DMS114 treated with DMSO at 0.1 percent for 48 hours (cell line): ENCODE results near the gene RAB11B.
"Not testable (repeated sequence)": the region's sequence is repeated elsewhere in the genome, so short reads cannot be mapped to it uniquely, and the experiment has no call there.

Source experiments
- DNase-seq: peaks from one replicate; lab custom pipeline; 2025; ENCODE audit not compliant: unreplicated experiment; lab: John Stamatoyannopoulos, UW

The RAB11B gene

GRCh38 chr19:8393192-8393870 is 3.2 kb downstream of the RAB11B start:
- no peak for DNase-seq

DNA sequence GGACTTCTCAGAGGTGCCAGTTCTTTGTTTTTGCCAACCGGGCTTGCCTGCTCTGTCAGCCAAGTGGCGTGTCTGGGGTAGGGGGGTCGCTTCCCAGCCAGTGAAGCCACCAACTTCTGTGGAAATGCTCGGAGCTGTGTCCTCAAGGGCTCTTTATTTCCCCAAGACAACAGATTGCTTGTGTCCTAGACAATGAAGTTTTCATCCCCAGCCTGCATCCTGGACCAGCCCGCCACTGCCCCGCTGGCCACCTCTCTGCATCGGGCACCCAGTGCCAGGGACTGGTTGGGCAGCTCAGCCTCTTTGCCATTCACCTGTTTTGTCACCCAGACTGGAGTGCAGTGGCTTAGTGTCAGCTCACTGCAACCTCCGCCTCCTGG is 3.7 kb downstream of the RAB11B start:
- no peak for DNase-seq

GRCh38 chr19:8395621-8396082 is 5.5 kb downstream of the RAB11B start:
- DNase-seq: no peak

- DNase-seq: no peak
Measured at GRCh38 chr19:8396185-8396562, 6.0 kb downstream of the RAB11B start.

GRCh38 chr19:8396563-8397203 is 6.5 kb downstream of the RAB11B start:
- peak; percentile 15 for DNase-seq

- no peak for DNase-seq
Measured at GRCh38 chr19:8397271-8397670, 7.1 kb downstream of the RAB11B start.

DNA sequence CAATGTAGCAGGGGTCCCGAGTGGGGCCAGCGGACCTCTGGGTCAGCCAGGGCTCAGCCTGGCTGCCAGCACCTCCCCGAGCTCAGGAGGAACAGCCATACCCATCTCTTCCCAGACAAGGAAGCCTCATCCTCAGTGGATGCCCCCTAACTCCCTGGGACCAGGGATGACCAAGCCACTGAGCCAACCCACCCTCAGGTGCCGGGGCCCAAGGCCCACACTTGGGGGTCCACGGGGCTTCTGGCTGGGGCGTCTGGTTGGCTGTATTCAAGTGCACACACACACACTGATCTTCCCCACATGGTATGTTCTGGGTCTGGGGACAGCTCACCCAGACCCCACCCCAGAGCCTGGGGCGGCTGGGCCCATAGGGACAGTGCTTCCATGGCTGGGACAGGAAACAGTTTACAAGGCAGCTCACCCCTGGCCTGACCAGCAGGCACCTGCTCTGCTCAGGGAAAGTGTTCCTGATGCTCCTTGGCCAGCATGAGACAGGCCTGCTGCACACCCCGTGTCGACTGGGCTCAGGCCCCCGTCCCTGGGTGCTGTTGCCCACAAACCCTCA is 7.7 kb downstream of the RAB11B start:
- DNase-seq: no peak

DNA sequence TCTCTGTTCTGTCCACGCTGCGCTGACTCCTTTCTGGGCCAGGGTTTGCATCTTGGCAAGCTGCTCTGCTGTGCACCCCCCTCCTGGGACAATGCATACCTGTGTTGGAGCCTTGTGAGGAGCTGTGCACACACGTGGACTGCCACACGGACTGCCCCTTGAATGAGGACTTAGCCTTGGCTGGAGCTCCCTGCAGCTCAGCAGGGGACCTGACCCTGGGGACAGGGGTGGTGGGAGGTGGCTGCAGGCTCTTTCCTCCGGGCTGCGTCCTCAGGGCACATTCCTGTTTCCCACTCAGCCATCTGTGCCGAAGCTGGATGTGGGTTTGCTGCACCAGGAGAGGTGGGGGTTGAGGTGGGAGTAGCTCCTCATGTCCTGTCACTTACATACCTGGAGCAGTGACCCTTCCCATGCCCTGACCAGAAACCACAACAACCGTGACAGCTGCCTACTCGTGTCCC is 8.2 kb downstream of the RAB11B start:
- DNase-seq: no peak

- DNase-seq: no peak
Measured at GRCh38 chr19:8399681-8400188, 9.6 kb downstream of the RAB11B start.

GRCh38 chr19:8401981-8402411 is 11.8 kb downstream of the RAB11B start:
- no peak for DNase-seq

- DNase-seq: no peak
Measured at GRCh38 chr19:8403098-8403819, 13.1 kb downstream of the RAB11B start.

GRCh38 chr19:8403820-8404109 is 13.6 kb downstream of the RAB11B start:
- DNase-seq: no peak

DNA sequence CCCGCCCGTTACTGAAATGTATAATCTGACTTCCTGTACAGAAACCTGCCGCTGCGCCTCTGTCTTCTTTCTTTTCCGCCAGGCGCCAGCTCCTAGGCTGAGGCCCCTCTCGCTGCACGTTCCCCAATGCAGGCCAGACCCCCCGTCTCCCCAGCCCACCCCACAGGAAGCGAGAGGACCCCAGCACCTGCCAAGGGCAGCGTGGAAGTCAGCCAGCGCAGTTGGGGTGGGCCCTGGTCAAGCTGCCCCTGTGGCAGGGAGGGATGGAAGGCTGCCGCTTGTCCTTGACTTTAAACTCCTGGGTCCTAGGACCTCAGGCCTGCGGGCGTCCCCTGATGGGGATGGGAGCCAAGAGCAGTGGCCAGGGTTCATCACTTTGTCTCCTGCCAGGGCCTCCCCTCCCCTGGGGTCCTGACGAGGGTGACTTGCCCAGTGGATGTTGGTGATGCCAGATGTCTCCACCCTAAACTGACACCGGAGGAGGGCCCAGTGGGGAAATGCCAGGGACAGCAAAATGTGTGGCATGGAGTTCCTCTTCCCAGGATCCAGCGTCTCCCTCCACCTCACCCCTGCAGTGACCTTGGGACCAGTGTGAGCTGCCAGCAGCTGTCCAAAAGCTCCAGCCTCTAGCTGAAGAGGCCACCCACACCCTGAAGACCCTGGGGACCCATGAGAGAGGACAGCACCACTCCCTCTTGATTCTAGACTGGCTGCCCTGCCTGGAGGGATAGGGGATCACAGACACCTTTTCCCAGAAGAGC is 14.4 kb downstream of the RAB11B start:
- no peak for DNase-seq

DNA sequence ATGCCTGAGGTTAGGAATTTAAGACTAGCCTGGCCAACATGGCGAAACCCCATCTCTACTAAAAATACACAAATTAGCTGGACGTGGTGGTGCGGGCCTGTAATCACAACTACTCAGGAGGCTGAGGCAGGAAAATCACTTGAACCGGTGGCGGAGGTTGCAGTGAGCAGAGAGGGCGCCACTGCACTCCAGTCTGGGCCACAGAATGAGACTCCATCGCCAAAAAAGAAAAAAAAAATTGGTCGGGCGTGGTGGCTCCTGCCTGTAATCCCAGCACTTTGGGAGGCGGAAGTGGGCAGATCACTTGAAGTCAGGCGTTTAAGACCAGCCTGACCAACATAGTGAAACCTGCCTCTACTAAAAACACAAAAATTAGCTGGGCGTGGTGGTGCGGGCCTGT is 20.6 kb downstream of the RAB11B start:
- DNase-seq: not testable (repeated sequence)

- peak; percentile 85 for DNase-seq
Measured at GRCh38 chr19:8412783-8413628, 22.8 kb downstream of the RAB11B start, which contains the start of gene MARCHF2. Gene MARCHF2 (plus strand): TSS chr19:8413305. CDS start chr19:8421841, 8,536 bp downstream.

DNA sequence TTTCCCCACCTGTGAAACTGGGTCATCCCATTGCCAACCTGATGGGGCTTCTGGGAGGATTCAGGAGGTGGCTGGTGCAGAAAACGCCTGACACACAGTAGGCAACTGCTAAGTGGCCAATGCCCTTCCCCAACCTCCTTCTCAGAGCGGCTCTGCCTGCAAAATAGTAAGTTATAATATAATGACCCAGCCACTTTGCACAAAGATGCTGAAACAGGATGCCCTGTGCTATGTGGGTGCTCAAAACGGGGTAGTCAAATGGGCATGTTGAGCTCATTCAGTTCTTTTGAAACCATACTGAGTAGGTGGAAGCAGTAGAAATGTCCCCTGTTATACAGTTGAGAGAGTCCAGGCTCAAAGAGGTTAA is 23.5 kb downstream of the RAB11B start:
- no peak for DNase-seq

- DNase-seq: no peak
Measured at GRCh38 chr19:8416796-8417195, 26.6 kb downstream of the RAB11B start.

- no peak for DNase-seq
Measured at GRCh38 chr19:8421484-8422461, 31.6 kb downstream of the RAB11B start.

DNA sequence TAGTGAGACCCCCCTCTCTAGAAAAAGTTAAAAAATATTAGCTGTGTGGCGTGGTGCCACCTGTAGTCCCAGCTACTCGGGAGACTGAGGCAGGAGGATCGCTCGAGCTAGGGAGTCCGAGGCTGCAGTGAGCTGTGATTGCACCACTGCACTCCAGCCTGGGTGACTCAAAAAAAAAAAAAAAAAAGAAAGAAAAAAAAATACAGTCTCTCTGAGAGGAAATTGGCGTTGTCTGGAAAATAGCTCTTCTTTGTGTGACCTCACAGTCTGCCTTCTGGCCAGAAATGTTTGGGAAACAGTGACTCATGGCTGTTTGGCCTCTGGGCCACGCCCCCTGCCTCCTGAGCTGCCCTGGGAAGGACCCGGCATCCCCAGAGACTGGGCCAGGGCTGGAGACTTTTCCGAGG is 33.7 kb downstream of the RAB11B start:
- no peak for DNase-seq
